GF-D8 (cell line): ENCODE data around the gene NOVA2.

Experiments used
- DNase-seq: peaks from one replicate; lab custom pipeline; 2025; lab: John Stamatoyannopoulos, UW

The NOVA2 gene

DNA sequence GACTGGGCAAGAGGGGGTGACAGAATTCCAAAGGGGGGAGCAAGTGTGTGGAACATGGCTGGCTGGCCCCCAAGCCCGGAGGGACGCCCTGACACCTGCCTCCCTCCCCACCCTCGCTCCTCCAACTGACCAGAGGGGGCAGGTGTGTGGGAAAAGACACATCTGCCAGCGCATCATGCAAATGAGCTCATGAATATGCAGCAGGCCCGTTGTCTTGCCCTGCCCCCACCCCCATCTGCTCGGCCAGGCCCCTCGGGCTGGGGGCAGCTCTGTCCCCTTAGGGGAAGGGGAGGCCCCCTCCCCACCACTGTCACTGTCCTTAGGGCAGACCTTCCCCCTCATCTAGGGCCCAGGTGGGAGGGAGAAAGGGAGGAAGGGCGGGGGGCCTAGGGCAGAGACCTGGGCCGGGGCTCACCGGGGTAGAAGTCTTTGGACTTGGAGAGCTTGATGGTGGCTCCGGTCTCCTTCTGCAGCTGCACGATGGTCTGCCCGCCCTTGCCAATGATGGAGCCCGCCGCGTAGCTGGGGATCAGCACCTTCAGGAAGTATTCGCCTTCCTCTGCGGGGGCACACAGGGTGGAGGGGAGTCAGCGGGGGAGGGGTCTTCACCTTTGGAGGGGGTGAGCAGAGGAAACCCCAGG is 12.9 kb downstream of the NOVA2 start:
- no peak for DNase-seq

DNA sequence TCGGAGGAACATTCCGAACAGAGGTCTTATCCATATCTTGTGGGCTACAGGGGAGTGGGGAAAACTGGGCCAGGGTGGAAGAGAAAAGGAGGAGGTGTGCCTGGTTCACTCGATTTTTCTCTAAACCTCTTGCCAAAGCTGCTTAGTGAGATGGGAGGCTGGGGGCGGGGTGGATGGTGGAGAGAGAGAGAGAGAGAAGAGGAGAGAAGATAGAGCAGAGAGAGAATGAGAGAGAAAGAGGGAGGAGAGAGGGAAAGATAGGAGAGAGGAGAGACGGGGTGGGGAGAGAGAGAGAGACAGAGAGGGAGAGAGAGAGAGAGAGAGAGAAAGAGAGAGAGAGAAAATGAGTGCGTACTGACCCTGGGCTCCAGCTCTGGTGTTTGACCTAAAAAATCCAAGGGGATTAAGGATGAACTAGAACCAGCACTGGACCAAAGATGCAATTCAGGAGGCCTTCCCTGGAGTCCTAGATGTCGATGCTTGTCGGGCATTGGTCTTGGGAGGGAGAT is 14.1 kb downstream of the NOVA2 start:
- DNase-seq = no peak

DNA sequence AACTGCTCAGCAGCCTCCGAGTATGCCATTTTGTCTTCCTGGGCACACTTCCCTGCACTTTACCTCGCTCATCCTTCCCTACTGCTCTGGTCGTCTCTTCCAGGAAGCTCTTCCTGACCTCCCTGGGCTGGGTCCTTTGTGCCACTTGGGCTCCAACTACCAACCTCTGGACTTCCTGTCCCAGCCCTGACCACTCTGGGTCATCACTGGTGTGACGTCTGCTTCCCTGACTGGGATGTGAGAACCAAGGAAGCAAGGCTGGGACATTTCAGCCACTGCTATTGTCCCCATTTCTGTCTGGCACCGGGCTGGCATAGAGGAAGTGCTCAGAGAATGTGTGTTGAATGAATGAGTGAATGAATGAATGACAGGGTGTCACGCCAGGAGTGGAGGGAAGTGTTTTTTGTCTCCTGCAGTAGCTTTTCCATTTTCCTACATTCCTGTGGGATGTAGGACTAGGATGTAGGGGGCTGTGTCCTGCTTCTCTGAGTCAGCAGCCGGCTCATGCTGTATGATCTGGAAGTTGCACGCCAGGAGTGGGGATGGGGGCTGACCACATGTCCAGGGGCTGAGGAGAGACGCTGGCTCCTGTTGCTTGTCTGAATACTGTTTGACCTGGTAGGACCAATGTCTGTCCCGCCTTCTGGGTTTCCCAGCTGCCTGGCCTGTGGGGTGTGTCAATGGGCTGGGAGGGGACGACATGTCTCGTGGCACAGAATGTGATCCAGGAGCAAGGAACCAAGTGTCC is 14.7 kb downstream of the NOVA2 start:
- no peak for DNase-seq

DNA sequence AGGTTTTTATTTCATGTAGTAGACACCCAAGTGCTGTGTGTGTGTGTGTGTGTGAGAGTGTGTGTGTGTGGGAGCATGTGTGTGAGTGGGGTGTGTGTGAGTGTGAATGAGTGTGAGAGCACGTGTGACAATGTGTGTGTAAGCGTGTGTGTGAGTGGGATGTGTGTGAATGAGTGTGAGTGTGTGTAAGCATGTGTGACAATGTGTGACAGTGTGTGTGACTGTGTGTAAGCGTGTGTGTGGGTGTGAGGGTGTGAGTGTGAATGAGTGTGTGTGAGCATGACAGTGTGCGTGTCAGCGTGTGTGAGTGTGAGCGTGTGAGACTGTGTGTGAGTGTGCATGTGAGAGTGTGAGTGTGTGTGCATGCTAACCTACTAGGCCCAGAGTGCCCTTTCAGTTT is 15.3 kb downstream of the NOVA2 start:
- DNase-seq = no peak

DNA sequence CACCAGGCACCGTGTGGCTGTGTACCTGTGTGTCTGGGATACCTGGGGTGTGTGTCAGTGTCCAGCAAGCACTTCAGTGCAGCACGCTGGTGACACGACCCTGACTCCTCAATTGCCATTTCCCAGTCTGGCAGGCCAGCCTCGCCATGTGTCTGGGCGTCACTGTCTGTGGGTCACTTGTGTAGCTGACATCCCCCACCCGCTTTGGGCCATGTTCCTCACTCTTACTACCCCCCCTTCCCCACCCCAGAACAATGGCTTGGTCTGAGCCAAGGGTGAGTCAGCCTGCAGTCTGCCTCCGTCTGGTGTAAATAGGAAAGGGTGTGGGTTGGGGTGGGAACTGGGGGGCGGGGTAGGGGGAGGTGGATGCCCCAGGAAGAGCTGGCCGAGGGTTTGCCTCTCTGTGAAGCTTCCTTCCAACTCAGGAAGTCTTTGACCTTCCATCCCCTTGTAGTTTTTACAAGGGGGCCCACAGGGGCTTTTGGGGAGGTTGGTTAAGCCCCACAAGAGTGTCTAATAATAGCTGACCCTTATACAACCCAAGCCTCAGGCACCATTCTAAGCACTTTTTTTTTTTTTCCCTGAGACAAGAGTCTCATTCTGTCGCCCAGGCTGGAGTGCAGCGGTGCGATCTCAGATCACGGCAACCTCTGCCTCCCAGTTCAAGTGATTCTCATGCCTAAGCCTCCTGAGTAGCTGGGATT is 17.6 kb downstream of the NOVA2 start:
- no peak for DNase-seq

DNA sequence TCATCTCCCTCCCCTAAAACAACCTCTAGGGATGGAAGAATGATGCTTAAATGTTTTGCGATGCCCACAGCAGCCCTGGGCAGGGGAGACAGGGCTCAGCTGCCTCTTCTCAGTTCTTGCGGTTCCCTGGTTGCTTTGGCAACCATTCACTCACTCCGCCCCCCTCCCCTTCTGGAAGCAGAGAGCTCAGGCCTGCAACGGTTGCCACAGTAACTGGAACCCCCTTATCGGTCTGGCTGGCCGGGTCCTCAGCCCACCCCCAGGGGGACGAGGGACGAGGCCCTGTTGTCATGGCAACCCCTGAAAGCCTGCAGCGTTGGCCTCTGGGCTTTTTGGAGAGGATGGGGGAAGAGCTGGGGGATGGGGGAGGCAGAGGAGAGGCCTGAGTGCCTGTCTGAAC is 19.5 kb downstream of the NOVA2 start:
- no peak for DNase-seq

DNA sequence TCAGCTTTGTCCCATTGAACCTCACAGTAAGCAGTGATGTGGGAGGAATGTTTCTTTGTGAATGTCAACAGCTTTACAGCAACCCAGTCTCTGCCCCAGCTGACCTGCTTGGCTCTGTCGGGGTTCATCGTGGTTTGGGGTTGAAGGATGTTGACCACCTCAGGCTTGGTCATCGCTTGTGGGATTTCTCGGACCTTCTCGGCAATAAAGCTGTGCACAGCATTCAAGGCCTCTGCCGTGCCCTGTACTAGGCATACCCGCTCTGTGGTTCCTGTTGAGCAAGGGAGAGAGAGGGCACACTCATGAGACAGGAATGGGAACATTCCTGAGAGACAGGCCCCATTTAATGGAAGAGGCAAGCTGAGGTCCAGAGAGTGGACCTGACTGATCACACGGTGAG is 20.0 kb downstream of the NOVA2 start:
- no peak for DNase-seq

DNA sequence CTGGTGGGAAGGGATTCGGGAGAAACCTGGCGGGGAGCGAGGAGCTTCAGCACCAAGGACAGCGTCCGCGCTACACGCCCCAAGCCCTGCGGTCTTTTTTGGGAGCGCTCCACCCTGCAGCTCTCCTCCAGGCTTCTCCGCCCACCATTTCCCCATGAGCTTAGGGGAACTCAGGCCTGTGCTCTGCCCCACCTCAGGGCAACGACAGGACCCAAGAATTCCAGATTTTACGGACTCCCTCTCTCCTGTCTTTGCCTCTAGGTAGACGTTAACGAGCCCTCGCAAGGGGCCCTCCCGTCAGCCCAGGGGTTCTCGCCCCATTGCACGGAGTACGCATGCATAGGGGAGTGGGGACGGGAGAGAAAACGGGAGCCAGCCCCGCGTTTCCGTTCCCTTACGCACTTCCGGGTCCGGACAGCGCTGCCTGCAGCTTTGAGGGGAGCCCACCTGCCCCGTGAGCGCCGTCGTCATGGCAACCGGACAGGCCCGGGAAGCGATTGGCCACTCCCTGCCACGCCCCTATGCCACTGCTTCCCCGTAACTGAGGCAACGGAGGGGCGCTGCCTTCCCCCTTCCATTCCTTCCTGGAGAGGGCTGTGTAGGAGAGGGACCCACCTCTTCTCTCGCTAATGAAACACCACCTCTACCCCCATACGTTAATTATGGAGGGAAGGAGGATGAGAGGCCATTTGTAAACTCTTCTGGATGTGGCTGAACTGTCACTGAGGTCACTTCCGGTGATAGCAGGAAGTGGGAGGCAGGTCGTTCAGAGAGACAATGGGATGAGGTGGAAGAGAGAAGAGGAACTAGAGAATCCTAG is 20.8 kb downstream of the NOVA2 start:
- no peak for DNase-seq

DNA sequence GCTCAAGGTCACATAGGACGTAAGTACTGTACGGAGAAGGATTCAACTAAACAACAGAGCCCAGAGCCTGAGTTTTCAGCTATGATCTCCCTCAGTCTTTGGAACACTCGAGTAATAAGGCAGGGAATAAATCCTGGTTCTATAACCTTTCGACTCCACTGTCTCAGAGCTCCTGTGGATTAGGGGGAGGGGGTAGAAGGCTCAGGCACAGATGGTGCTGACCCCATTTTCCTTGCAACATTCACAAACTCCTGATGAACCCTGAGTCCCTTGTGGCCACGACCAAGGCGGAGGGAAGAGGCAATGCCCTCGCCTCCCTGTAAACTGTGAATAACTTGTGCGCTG is 21.4 kb downstream of the NOVA2 start:
- DNase-seq = no peak

DNA sequence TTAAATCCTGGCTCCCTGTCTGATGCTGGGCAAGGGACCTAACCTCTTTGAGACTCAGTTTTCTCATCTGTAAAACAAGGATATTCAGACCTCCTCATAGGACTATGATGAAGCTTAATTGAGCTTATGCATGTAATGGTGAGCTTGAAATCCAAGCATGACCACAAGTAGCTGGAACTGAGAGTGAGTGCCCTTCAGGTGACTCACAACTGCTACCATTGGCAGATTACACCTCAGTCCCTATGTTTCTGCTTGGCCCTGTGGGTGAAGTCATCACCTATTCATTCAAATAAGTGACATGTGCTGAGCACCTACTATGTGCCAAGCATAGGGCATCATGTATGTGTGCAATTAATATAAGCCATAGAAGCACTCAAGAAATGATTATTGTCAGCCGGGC is 25.7 kb downstream of the NOVA2 start:
- no peak for DNase-seq

DNA sequence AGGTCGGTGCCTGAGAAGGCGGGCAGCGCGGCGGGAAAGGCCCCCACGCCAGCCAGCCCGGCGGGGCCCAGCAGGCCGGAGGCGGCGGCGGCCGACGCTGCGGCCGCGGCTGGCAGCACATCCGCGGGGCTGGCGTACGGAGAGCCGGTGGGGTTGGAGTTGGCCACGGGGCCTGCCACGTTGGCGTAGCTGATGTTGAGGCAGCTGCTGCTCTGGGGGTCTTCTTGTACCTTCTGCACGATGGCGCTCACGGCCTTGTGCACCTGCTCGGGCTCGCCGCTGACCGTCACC is 33.2 kb downstream of the NOVA2 start:
- no peak for DNase-seq

DNA sequence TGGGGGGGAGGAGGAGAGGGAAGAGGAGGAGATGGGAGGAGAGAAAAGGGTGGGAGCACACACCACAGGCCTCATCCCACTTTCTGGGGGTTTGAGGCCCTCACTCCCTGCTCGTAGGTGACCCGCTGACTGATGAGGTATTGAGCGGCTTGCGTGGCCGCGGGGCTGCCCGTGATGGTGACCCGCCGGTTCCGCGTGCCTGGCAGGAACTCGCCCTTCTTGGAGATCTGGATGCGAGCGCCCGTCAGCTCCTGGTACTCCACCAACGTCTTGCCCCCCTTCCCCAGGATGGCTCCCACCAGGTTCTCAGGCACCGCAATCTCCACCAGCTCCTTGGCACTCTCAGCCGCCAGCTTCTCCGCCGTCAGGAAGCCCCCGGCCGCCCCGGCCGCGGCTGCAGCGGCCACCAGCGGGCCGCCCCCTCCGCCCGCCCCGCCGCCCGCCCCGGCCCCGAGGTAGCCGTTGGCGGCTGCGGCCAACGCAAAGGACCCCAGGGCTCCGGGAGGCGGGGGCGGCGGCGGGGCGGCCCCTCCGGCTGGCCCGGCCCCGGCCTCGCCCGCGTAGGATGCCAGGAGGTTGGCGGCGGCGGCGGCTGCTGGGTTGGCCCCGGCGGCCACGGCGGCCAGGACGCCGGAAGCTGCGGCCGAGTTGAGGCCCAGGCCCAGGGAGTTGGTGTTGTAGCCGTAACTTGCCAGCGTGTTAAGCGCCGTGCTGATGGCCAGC is 33.7 kb downstream of the NOVA2 start:
- no peak for DNase-seq

DNA sequence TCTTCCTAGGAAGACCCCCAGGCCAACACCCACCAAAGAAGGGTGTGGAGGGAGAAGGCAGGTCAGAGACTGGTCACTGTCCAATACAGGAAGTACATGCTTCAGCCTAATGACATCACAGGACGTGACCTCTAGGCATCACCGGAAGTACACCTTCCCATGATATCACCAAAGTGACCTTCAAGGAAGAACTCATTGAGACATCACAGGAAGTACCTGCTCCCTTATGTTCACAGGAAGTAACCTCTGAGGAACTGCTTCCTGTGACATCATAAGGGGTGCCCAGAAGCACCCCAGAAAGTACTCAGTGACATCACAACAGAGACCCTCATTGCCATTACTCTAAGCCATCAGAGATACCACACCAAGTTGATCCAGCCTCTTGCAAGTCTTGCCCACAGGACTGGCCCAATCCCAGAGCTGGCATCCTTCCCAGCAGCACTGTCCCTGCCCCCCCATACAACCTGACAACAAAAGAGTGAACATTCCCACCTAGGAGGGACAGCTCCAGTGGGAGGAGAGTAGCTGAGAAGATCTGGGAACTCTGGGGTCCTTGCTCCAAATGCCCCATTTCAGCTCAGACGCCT is 34.8 kb downstream of the NOVA2 start:
- no peak for DNase-seq

DNA sequence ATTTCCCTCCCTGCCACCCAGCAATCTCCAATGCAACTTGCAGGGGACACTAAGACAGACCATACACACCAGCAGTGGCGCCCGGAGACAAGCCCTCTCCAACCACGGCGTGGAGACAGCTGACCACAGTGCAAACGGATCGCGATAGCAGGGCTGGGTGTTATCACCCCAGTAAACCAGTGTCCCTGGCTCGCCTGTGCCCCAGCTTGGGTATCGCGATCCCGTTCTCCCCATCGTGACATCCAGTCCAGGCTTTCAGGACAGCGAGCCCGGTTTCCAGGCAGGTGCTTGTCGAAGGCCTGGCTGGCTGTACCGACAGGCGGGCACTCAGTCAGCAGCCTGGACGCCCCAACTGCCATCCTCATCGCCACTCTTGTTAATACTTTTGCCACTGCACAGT is 38.4 kb downstream of the NOVA2 start:
- DNase-seq = no peak

DNA sequence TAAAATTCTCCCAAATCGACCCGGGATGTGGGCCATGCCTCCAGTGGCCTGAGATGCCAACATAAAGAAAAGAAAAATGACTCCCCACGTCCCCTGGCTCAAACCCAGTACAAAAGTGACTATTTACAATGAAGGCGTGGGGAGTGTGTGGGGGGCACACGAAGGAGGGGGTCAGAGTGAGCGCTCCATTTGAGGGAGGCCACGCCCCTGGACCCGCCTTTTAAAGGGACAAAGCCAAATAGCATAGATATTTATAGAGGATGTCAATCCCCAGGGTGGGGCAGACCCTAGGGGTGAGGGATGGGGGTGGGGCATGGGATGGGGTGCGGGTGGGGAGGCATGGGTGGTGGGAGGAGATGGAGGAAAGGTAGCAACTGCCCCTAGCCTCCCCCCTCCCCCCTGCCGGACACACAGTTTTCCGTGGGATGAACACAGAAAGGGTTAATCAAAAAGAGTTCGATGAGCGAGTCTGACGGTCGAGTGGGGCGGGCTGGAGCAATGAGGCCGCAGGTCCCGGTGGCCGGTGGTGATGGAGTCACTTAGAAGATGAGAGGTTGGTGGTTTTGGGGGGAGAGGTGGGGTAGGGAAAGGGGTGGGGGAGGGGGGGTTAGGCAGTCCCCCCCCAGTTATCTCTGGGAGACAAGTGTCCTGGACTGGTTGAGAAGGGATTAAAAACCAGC is 39.0 kb downstream of the NOVA2 start:
- DNase-seq = no peak

DNA sequence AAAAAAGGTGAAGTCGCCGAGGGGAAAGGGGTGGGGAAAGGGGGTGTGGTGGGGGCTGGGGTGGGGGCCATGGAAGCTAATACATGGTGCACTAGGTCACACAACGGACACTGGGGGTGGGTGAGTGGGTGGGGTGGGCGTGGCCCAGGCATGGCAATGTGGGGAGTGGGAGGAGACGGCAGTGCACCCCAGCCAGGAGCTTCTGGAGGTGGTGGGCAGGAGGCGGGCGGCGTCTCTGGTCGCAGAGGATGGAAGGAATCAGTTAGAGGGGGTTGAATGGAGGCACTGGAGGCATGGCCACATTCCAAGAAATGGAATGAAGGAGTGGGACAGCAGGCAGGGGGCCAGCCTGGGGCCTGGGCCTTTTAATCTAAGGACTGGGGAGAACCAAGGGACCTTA is 39.9 kb downstream of the NOVA2 start:
- DNase-seq = no peak

DNA sequence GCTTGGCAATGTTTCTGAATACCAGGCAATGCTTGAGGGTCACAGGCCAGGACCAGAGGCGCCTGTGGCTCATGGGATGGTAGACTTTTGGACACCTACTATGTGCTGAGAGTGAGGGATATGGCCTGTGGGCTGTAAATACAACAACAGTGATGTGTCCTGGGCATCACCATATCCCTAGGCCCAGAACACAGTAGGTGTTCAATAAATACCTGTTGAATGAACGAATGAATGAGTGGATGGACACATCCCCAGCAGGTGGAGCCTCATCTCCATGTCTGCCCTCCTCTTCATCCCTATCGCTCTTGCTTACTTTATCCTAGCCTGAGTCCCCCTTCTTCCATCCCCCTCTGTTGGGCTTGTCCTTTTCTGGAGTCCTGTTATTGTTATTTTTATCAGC is 42.6 kb downstream of the NOVA2 start:
- no peak for DNase-seq

DNA sequence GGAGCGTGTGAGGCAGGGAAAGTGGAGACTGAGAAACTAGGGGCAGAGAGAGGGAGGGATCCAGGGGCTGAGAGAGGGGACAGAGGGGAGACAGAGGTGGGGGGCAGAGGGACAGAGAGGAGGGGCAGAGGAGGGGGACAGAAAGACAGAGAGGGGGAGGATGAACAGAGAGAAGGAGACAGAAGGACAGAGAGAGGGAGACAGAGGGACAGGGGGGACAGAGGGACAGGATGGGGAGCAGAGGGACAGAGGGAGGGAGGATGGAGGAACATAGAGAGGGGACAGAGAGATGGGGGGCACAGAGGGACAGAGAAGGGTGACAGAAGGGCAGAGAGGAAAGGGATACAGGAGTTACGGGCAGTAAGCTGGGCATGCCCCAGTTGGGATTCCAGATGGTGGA is 44.4 kb downstream of the NOVA2 start:
- DNase-seq = no peak

DNA sequence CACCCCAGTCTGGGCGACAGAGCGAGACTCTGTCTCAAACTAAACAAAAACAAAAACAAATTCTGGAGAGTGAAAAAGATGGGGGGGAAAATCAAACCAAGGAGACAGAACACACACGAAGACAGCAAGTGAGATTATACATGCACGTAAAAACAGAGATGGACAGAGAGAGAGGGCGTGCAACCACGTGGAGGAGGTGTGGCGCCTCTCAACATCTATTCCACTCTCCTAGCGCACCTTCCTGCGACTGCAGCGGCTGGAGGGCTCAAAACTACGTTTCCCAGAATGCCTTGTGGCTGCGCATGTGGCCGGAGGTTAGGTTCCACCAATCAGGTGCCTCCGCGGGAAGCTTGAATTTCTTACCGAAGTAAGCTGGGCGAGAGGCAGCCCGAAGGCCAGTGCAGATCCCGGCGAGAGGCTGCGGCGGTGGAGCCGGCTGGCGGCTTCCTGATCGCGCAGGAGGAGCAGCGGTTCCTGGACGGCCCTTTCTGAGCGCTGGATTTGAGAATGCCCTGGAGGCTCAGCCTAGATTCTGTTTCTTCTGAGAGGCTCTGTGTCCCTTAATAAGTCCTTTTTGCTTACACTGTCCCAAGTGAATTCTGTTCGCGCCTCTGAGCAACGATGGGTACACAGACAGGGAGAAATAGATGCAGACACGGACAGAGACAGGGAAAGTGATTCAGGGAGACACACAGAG is 46.0 kb downstream of the NOVA2 start:
- DNase-seq = peak; percentile 70

DNA sequence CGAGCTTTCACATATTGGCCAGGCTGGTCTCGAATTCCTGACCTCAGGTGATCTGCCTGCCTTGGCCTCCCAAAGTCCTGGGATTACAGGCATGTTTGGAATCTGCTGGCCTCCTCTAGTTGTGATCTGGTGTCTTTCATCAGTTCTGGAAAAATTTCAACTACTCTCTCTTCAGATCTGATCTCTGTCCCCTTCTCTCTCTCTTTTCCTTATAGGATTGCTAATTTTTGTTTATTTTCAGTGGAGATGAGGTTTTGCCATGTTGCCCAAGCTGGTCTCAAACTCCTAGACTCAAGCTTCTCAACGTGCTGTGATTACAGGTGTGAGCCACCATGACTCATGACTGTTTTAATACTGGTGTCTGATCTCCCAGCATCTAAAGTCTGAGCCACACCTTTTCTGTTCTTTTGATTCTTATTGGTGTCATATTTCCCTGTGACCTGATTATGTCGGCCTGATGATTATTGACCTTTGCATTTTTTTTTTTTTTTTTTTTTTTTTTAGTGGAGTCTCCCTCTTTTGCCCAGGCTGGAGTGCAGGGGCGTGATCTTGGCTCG is 48.7 kb downstream of the NOVA2 start:
- no peak for DNase-seq
